SKM-1 treated with dmso at 0.1 percent for 144 hours (cell line): ENCODE data around the gene OPCML.
A peak's percentile ranks its signal among the peaks of the same experiment; 100 is the strongest.

Experiments used
- DNase-seq: peaks from one replicate; lab custom pipeline; 2025; ENCODE audit not compliant: unreplicated experiment; lab: John Stamatoyannopoulos, UW

OPCML gene

GRCh38 chr11:132714859-132715440 lies 817.4 kb downstream of the OPCML start:
- DNase-seq, result no peak

- no peak for DNase-seq
These were observed 819.8 kb downstream of the OPCML start for GRCh38 chr11:132712466-132712865.

- no peak for DNase-seq
These were observed 827.4 kb downstream of the OPCML start for GRCh38 chr11:132704781-132705375.

GRCh38 chr11:132692891-132693290 lies 839.4 kb downstream of the OPCML start:
- DNase-seq, result no peak

GRCh38 chr11:132691848-132692550 lies 840.3 kb downstream of the OPCML start:
- DNase-seq, result no peak

- DNase-seq, result no peak
These were observed 845.4 kb downstream of the OPCML start for GRCh38 chr11:132686886-132687285.

- DNase-seq, result peak; percentile 40
These were observed 847.1 kb downstream of the OPCML start for GRCh38 chr11:132685174-132685611.

GRCh38 chr11:132683602-132684001 lies 848.7 kb downstream of the OPCML start:
- no peak for DNase-seq

GRCh38 chr11:132681971-132682370 lies 850.3 kb downstream of the OPCML start:
- DNase-seq, result no peak

GRCh38 chr11:132680584-132680983 lies 851.7 kb downstream of the OPCML start:
- no peak for DNase-seq

GRCh38 chr11:132674151-132674550 lies 858.1 kb downstream of the OPCML start:
- no peak for DNase-seq

- DNase-seq, result peak; percentile 10
These were observed 860.4 kb downstream of the OPCML start for GRCh38 chr11:132671851-132672370.

GRCh38 chr11:132670921-132671675 lies 861.2 kb downstream of the OPCML start:
- no peak for DNase-seq

- DNase-seq, result no peak
These were observed 862.4 kb downstream of the OPCML start for GRCh38 chr11:132669949-132670348.

GRCh38 chr11:132665205-132665604 lies 867.1 kb downstream of the OPCML start:
- no peak for DNase-seq

- DNase-seq, result no peak
These were observed 873.6 kb downstream of the OPCML start for GRCh38 chr11:132658696-132659095.

- DNase-seq, result no peak
These were observed 874.3 kb downstream of the OPCML start for GRCh38 chr11:132658004-132658403.

GRCh38 chr11:132655187-132655855 lies 877.0 kb downstream of the OPCML start:
- DNase-seq, result no peak

GRCh38 chr11:132653237-132653636 lies 879.1 kb downstream of the OPCML start:
- DNase-seq, result no peak

GRCh38 chr11:132650969-132651720 lies 881.2 kb downstream of the OPCML start:
- DNase-seq, result no peak
